PC-3 (cell line): ENCODE measurements around the gene STX16.

Source experiments
- CTCF ChIP-seq: fragments of 300-600 bp; sonication (generic); conservative IDR thresholded peaks from 2 replicates; pipeline ENCODE4 v1.5.1; 2017; ENCODE audit warnings: antibody characterized with exemption, low read depth, mild to moderate bottlenecking, low read length
- EZH2phosphoT487 ChIP-seq: fragments of 300-600 bp; sonication (generic); IDR thresholded peaks from 2 replicates; pipeline ENCODE4 v1.6.1; 2018; ENCODE audit warnings: mild to moderate bottlenecking, antibody characterized with exemption, low read length, borderline replicate concordance

DNA sequence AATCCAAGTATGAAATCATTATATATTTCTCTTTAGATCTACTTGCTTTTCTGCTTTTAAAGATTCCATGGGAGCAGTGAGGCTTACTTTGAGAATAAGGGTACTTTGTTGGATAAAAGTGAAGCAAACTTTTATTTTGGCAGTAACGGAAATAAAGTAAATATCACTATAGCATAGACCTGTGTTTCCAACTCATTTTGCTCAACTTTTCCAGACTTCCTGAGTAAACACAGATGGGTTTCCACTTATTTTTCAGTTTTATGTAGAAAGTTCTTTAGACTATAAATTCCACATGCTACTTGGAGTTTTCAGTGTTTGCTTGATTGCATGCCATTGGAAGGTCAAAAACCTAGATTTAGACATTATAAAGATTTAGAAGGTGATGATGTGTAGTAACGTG lies 6.2 kb downstream of the STX16 start:
- no peak for TF ChIP-seq CTCF
- no peak for TF ChIP-seq EZH2phosphoT487
